ENCODE results near the gene PRMT9. TPM values are rescaled to one million over a fixed set of nuclear protein-coding genes. Genes with fewer than 3 reads are reported as not detected.
A peak's percentile ranks its signal among the peaks of the same experiment; 100 is the strongest.

Gene PRMT9
- 1 to 10 TPM; 7.1 to 7.6 (median 7.6) TPM for total RNA-seq
- long read RNA-seq, donor 1, partial matches to known transcripts, result 1 of 8 reads
- long read RNA-seq, donor 1, other reads (novel, unspliced or antisense), result 4 of 8 reads
- long read RNA-seq, donor 2, partial matches to known transcripts, result 0 of 4 reads
- long read RNA-seq, donor 2, other reads (novel, unspliced or antisense), result 3 of 4 reads

GRCh38 chr4:147683717-147684700 lies at the start of gene PRMT9:
Gene PRMT9 (minus strand): TSS chr4:147684163. CDS start chr4:147683987, 176 bp downstream.
- no peak for TF ChIP-seq CTCF (IDR thresholded peaks at IDR 0.05)
- peak within 1 kb of the TSS; percentile 33 for H3K4me3 ChIP-seq
- H3K4me1 ChIP-seq (ENCODE audit: low read depth), result peaks cover 4% of the 10 kb centered on the region
- no peaks in the 10 kb centered on the region for H3K36me3 ChIP-seq (ENCODE audit: low read depth)
- H3K9me3 ChIP-seq, result no peaks in the 10 kb centered on the region
- ATAC-seq (peak; percentile 100), DNase-seq (peak; percentile 93 to 95 (median 95))
- intact Hi-C loops (cut with DNase I, micrococcal nuclease), result no loop called here

- peak; percentile 52 for ATAC-seq
- no peaks in the 10 kb centered on the region for H3K36me3 ChIP-seq (ENCODE audit: low read depth)
- peak overlapping the region; percentile 35 for H3K4me3 ChIP-seq
- peak; percentile 16 to 54 (median 46) for DNase-seq
- no peaks in the 10 kb centered on the region for H3K9me3 ChIP-seq
- no peak for TF ChIP-seq CTCF (IDR thresholded peaks at IDR 0.05)
- H3K4me1 ChIP-seq (ENCODE audit: low read depth), result peaks cover 10% of the 10 kb centered on the region
- intact Hi-C loops (cut with DNase I, micrococcal nuclease), result no loop called here
Measured at GRCh38 chr4:147732518-147733235, 48.7 kb upstream of the PRMT9 start.

GRCh38 chr4:147731580-147732517 lies 47.9 kb upstream of the PRMT9 start, which contains the start of gene ARHGAP10:
Gene ARHGAP10 (plus strand): TSS chr4:147732088. CDS start chr4:147732302, 214 bp downstream.
- H3K36me3 ChIP-seq (ENCODE audit: low read depth), result no peaks in the 10 kb centered on the region
- intact Hi-C loops (cut with DNase I, micrococcal nuclease), result no loop called here
- peak within 1 kb of the TSS; percentile 35 for H3K4me3 ChIP-seq
- H3K9me3 ChIP-seq, result no peaks in the 10 kb centered on the region
- TF ChIP-seq CTCF (IDR thresholded peaks at IDR 0.05), result no peak
- H3K4me1 ChIP-seq (ENCODE audit: low read depth), result peaks cover 10% of the 10 kb centered on the region
- peak; percentile 83 for ATAC-seq
- peak; percentile 53 to 75 (median 69) for DNase-seq

- no peak overlapping the region for H3K4me3 ChIP-seq
- peaks cover 10% of the 10 kb centered on the region for H3K4me1 ChIP-seq (ENCODE audit: low read depth)
- H3K9me3 ChIP-seq, result no peaks in the 10 kb centered on the region
- no peaks in the 10 kb centered on the region for H3K36me3 ChIP-seq (ENCODE audit: low read depth)
- no peak for TF ChIP-seq CTCF (IDR thresholded peaks at IDR 0.05)
- intact Hi-C loops (cut with DNase I, micrococcal nuclease), result no loop called here
- ATAC-seq (no peak), DNase-seq (no peak)
Measured at GRCh38 chr4:147730333-147730732, 46.4 kb upstream of the PRMT9 start.

All from mucosa of descending colon (tissue), 3 donors.